Limb (tissue), 2 donors: ENCODE results near the gene GNL2.
"Not testable (repeated sequence)": the region's sequence is repeated elsewhere in the genome, so short reads cannot be mapped to it uniquely, and the experiment has no call there.

Source experiments
- DNase-seq, 2 donors: peaks; one replicate each; pipeline ENCODE4 v3.0.0-alpha.2; 2016; ENCODE audit errors: extremely low spot score in 2 of 2

GNL2 gene

GRCh38 chr1:37560401-37561132 is 35.2 kb downstream of the GNL2 start:
- DNase-seq: peak in 1 of 2 donors; percentile 15

GRCh38 chr1:37559957-37560379 is 35.8 kb downstream of the GNL2 start:
- DNase-seq: not testable (repeated sequence)

GRCh38 chr1:37559080-37559479 is 36.7 kb downstream of the GNL2 start:
- DNase-seq: no peak

GRCh38 chr1:37558411-37558810 is 37.3 kb downstream of the GNL2 start:
- no peak for DNase-seq

- no peak for DNase-seq
Measured at GRCh38 chr1:37557402-37557801, 38.3 kb downstream of the GNL2 start.

- peak; percentile 90 to 94 for DNase-seq
Measured at GRCh38 chr1:37556712-37557196, 39.0 kb downstream of the GNL2 start, which contains the start of gene DNALI1. TSS of gene DNALI1 (plus strand) at chr1:37556940. CDS start at chr1:37556995, 55 bp downstream.

- DNase-seq: peak; percentile 92 to 95
Measured at GRCh38 chr1:37553927-37554808, 41.6 kb downstream of the GNL2 start, which contains the start of gene SNIP1. TSS of gene SNIP1 (minus strand) at chr1:37554293. CDS start at chr1:37554229, 64 bp downstream.

GRCh38 chr1:37553598-37553926 is 42.2 kb downstream of the GNL2 start:
- no peak for DNase-seq

GRCh38 chr1:37549341-37549740 is 46.4 kb downstream of the GNL2 start:
- DNase-seq: no peak

GRCh38 chr1:37545019-37545418 is 50.7 kb downstream of the GNL2 start:
- DNase-seq: no peak

GRCh38 chr1:37544530-37544929 is 51.2 kb downstream of the GNL2 start:
- DNase-seq: no peak

- DNase-seq: no peak
Measured at GRCh38 chr1:37540036-37540785, 55.5 kb downstream of the GNL2 start.

- not testable (repeated sequence) for DNase-seq
Measured at GRCh38 chr1:37539154-37539553, 56.6 kb downstream of the GNL2 start.

GRCh38 chr1:37537378-37537777 is 58.4 kb downstream of the GNL2 start:
- no peak for DNase-seq

- DNase-seq: no peak
Measured at GRCh38 chr1:37533317-37534093, 62.2 kb downstream of the GNL2 start.

- not testable (repeated sequence) for DNase-seq
Measured at GRCh38 chr1:37532418-37533156, 63.1 kb downstream of the GNL2 start.

GRCh38 chr1:37529888-37530287 is 65.8 kb downstream of the GNL2 start:
- DNase-seq: not testable (repeated sequence)

GRCh38 chr1:37519613-37520012 is 76.1 kb downstream of the GNL2 start:
- DNase-seq: no peak

GRCh38 chr1:37518929-37519328 is 76.8 kb downstream of the GNL2 start:
- not testable (repeated sequence) for DNase-seq

- not testable (repeated sequence) for DNase-seq
Measured at GRCh38 chr1:37518241-37518640, 77.5 kb downstream of the GNL2 start.
